Esophagus squamous epithelium (tissue), 5 donors: ENCODE results near the gene NRAS. TPM values are rescaled to one million over a fixed set of nuclear protein-coding genes. Genes with fewer than 3 reads are reported as not detected.

Experiments
- DNase-seq: peaks from one replicate; lab custom pipeline; 2025; lab: John Stamatoyannopoulos, UW
- H3K27ac ChIP-seq, 4 donors: fragments of 200-600 bp; sonication (generic); one replicate each; pipeline ENCODE4 v1.5.1; 2016 to 2019; ENCODE audit warnings: mild to moderate bottlenecking in 1 of 4
- H3K27me3 ChIP-seq, 4 donors: fragments of 200-600 bp; sonication (generic); 1 replicate in 3 of 4; 2 replicates in 1 of 4; pipeline versions ENCODE4 v1.5.1 to v1.6.0; 2017 to 2021; ENCODE audit warnings: antibody characterized with exemption in 1 of 4
- H3K36me3 ChIP-seq, 3 donors: fragments of 200-600 bp; sonication (generic); one replicate each; pipeline ENCODE4 v1.5.1; 2016 to 2019
- H3K4me1 ChIP-seq, 3 donors: fragments of 200-600 bp; sonication (generic); one replicate each; pipeline ENCODE4 v1.5.1; 2017 to 2019
- H3K4me3 ChIP-seq, 4 donors: fragments of 200-600 bp; sonication (generic); 1 replicate in 3 of 4; 2 replicates in 1 of 4; pipeline ENCODE4 v1.5.1; 2016 to 2019; ENCODE audit warnings: mild to moderate bottlenecking in 2 of 4, moderate library complexity in 1 of 4
- H3K9me3 ChIP-seq, 3 donors: fragments of 200-600 bp; sonication (generic); one replicate each; pipeline ENCODE4 v1.5.1; 2016 to 2019
- CTCF ChIP-seq, 6 experiments: fragments of 450-650 bp in 4 of 6; fragments of 200-600 bp in 2 of 6; sonication (generic) in 2 of 6; IDR thresholded peaks; one replicate each; pipeline ENCODE4 v1.5.1; 2016 to 2019; ENCODE audit warnings: antibody characterized with exemption in 6 of 6, mild to moderate bottlenecking in 4 of 6, moderate library complexity in 4 of 6
- POLR2A ChIP-seq, 4 donors: fragments of 450-650 bp; IDR thresholded peaks; one replicate each; pipeline ENCODE4 v1.6.1; 2017; ENCODE audit warnings: antibody characterized with exemption in 4 of 4, mild to moderate bottlenecking in 4 of 4, moderate library complexity in 3 of 4
- WGBS, 2 donors: methylation state at CpG; one replicate each; pipeline ENCODE4 v1.1.5; 2018; 5-methylcytosine and 5-hydroxymethylcytosine counted together
- intact Hi-C: fragments of 100-400 bp; cut with DNase I; formaldehyde crosslinking; loops from one replicate; pipeline ENCODE4 v1.15.0; 2022
- total RNA-seq, 4 donors: library from RNA; depleted of rRNA; stranded (reverse); fragments of >200 nt; gene quantifications; one replicate each; pipeline ENCODE4 v1.1.0, GENCODE V29; 2016
- donor health status: DM: yes; HTN: yes; CAD: no.

The NRAS gene
- total RNA-seq, 4 donors from 2014 or later = 18.4 to 38.0 (median 30.1) TPM

- Histone ChIP-seq H3K4me1 (peaks cover 0 to 8% (median 2%) of the 10 kb centered on the region in 3 donors), H3K36me3 (peaks cover 0 to 99% (median 18%) of the 10 kb centered on the region in 3 donors), H3K4me3 (no peak overlapping the region), H3K27me3 (no peaks in the 10 kb centered on the region), H3K27ac (no peak overlapping the region), H3K9me3 (no peaks in the 10 kb centered on the region)
- no peak for DNase-seq
- no peak for TF ChIP-seq POLR2A (IDR thresholded peaks at IDR 0.05)
- no peak for TF ChIP-seq CTCF (IDR thresholded peaks at IDR 0.05)
- WGBS, 2 donors = 91 to 95% methylated on average over 1 of the region's 1 CpG
- intact Hi-C loops = no loop called here
Measured at GRCh38 chr1:114740331-114740730, 23.8 kb upstream of the NRAS start.

GRCh38 chr1:114737314-114737849 lies 20.8 kb upstream of the NRAS start:
- TF ChIP-seq POLR2A (IDR thresholded peaks at IDR 0.05) (no peak), CTCF (IDR thresholded peaks at IDR 0.05) (no peak)
- no peak for DNase-seq
- intact Hi-C loops = no loop called here
- Histone ChIP-seq H3K9me3 (no peaks in the 10 kb centered on the region), H3K4me3 (no peak overlapping the region), H3K4me1 (no peaks in the 10 kb centered on the region), H3K27ac (no peak overlapping the region), H3K36me3 (peaks cover 0 to 99% (median 32%) of the 10 kb centered on the region in 3 donors), H3K27me3 (no peaks in the 10 kb centered on the region)
- WGBS, 2 donors = 96 to 98% methylated on average over 6 of the region's 6 CpGs

GRCh38 chr1:114735479-114735878 lies 18.9 kb upstream of the NRAS start:
- 83 to 95% methylated on average over 1 of the region's 1 CpG for WGBS, 2 donors
- intact Hi-C loops = no loop called here
- peaks cover 0 to 99% (median 38%) of the 10 kb centered on the region in 3 donors for H3K36me3 ChIP-seq
- H3K27me3 ChIP-seq = no peaks in the 10 kb centered on the region
- H3K9me3 ChIP-seq = no peaks in the 10 kb centered on the region
- no peak overlapping the region for H3K27ac ChIP-seq
- no peak for TF ChIP-seq CTCF (IDR thresholded peaks at IDR 0.05)
- no peaks in the 10 kb centered on the region for H3K4me1 ChIP-seq
- H3K4me3 ChIP-seq = no peak overlapping the region
- no peak for DNase-seq

GRCh38 chr1:114729782-114730181 lies 13.2 kb upstream of the NRAS start:
- no peak for TF ChIP-seq CTCF (IDR thresholded peaks at IDR 0.05)
- TF ChIP-seq POLR2A (IDR thresholded peaks at IDR 0.05) = no peak
- 81 to 100% methylated on average over 1 of the region's 1 CpG for WGBS, 2 donors
- no peak overlapping the region for H3K4me3 ChIP-seq
- peaks cover 16 to 100% (median 41%) of the 10 kb centered on the region in 3 donors for H3K36me3 ChIP-seq
- H3K27me3 ChIP-seq = no peaks in the 10 kb centered on the region
- H3K9me3 ChIP-seq = no peaks in the 10 kb centered on the region
- DNase-seq = no peak
- no peak overlapping the region for H3K27ac ChIP-seq
- H3K4me1 ChIP-seq = peaks cover 0 to 6% (median 0%) of the 10 kb centered on the region in 3 donors
- intact Hi-C loops = no loop called here

GRCh38 chr1:114728553-114728952 lies 12.0 kb upstream of the NRAS start:
- intact Hi-C loops = no loop called here
- TF ChIP-seq POLR2A (IDR thresholded peaks at IDR 0.05) (no peak), CTCF (IDR thresholded peaks at IDR 0.05) (no peak)
- peaks cover 16 to 100% (median 41%) of the 10 kb centered on the region in 3 donors for H3K36me3 ChIP-seq

More at GRCh38 chr1:114728553-114728952, 12.0 kb upstream of the NRAS start:
- H3K4me1 ChIP-seq = peaks cover 0 to 6% (median 0%) of the 10 kb centered on the region in 3 donors
- WGBS, 2 donors = 84 to 96% methylated on average over 2 of the region's 2 CpGs
- no peak overlapping the region for H3K4me3 ChIP-seq
- H3K27ac ChIP-seq = no peak overlapping the region
- H3K9me3 ChIP-seq = no peaks in the 10 kb centered on the region
- H3K27me3 ChIP-seq = no peaks in the 10 kb centered on the region
- no peak for DNase-seq
